ENCODE results near the gene TTLL11. TPM values are rescaled to one million over a fixed set of nuclear protein-coding genes. Genes with fewer than 3 reads are reported as not detected.

The TTLL11 gene
- total RNA-seq, 1 experiment from 2014 or later = 4.0 TPM

DNA sequence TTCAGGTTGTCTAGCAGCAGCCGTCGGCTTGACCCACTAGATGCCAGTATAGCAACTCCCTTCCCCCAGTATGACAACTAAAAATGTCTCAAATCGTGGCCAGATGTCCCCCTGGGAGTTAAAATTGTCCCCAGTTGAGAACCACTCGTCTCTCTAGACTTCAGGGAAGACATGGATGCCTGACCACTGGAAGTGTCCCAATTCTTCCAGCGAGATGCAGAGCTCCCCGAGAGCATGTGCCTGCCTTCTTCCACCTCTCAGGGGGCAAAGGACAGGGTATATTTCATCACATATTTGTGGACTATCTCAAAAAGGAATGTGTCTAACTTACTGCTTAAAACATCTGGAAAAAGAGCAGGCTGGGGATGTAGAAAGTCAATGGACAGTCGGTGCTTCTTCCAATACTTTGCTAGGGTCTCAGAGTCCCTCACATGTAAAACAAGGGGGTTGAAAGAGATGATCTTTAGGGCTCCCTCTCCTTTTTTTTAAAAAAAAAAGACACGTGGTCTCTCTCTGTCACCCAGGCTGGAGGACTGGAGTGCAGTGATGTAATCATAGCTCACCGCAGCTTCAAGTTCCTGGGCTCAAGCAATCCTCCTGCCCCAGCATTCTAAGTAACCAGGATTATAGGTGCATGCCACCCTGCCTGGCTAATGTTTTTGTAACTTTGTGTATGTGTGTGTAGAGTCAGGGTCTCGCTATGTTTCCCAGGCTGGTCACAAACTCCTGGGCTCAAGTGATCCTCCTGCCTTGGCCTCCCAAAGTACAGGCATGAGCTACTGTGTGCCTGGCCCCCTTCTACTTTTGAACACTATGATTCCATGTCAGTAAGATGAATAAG, 251.1 kb downstream of the TTLL11 start:
- DNase-seq (ENCODE audit: extremely low read depth, low read depth) = no peak

DNA sequence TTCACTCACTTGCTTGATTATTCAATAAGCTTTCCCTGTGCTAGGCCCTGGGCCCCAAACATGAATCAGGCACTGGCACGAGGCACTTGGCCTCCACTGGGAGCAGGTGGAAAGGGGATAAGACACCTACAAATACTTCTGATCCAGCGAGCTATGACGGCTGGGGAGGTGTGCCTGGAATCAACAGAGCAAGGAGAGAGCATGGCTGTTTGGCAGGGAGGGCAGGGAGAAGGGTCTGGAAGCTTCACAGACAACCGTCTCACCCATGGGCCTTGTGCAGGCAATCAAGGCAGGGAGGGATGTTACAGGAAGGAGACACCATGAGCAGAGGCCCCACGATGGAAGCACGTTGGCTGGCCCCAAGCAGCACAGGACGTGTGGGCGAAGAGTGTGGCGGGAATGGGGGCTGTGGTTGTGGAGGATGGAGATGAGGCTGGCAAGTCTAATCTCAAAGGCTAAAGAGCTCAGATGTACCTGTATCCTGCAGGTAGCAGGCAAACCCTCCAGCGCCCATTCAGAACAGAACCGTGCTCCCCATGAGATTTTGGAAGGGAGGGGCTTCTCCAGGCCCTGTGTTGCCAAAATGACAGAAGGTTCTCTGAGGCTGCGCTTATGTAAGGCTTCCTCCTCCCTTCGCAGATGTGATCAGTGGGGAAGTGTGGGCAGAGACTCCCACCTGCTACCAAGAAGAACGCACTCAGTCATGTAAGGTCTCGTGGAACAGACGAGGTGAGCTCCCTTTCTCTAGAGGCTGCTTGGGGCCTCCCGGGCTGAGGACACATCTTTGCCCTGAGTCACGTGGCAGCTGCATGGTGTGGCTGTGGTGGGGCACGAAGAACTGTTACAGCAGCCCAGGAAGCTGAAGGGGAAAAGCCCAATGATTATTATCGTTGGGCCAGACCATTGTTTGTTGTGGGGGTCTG, 252.0 kb downstream of the TTLL11 start:
- DNase-seq (ENCODE audit: extremely low read depth, low read depth) = no peak

DNA sequence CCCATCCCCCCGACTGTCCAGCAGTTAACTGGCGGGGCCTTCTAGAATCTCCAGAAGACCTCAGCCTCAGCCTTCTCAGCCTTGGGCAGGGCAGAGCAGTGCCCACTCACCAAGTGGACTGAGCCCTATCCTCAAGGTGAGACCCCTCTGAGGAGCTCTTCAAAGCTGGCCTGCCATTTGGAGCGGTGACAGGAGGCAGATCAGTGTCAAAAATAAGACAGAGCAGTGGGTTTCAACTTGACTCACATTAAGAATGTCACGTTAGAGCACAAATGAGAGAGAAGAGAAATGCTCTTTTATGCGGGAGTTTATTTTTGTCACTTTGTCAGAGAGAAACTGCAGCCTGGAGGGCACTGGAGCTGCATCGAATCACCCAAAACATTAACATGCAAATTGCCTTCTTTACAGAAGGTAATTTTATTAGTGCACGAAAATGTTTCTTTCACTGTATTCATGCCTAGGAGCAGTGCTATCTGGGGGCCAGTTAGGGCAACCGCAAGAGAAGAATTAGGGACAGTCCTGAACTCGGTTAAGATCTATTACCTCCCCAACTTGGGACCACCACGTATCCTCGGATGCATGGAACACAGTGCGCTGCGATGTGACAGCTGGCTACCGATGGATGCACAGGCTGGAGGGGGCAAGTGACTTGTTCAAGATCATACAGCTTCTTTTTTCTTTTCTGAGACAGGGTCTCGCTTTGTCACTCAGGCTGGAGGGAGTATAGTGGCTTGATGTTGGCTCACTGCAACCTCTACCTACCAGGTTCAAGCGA, 253.2 kb downstream of the TTLL11 start:
- no peak for DNase-seq (ENCODE audit: extremely low read depth, low read depth)

GRCh38 chr9:121838746-121839669, 254.1 kb downstream of the TTLL11 start:
- DNase-seq (ENCODE audit: extremely low read depth, low read depth) = no peak

- DNase-seq (ENCODE audit: extremely low read depth, low read depth) = no peak
Observed at GRCh38 chr9:121837113-121837961, 255.8 kb downstream of the TTLL11 start.

DNA sequence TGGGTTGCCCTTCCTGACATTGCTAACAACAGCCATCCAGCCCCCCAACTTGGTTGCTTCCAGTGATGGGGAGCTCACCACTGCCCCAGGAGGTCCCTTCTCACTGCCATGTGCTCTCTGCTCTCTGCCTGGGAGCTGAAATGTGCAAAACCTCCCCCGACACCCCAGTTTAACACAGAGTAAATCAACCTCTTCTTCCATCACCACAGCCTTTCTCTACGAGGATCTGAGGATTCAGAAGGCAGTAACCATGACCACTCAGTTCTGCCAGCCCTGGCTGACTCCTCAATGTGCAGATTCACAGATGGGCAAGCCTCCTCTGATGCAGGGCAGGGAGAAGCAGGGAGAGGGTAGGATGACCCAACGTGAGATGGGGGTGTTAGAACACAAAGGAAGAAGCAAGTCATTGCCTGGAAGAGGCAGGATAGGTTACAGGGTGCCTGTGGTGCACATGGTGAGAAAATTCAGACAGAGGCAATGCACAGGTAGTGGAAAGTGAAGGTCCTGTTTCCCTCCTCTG, 256.7 kb downstream of the TTLL11 start:
- DNase-seq (ENCODE audit: extremely low read depth, low read depth) = no peak

DNA sequence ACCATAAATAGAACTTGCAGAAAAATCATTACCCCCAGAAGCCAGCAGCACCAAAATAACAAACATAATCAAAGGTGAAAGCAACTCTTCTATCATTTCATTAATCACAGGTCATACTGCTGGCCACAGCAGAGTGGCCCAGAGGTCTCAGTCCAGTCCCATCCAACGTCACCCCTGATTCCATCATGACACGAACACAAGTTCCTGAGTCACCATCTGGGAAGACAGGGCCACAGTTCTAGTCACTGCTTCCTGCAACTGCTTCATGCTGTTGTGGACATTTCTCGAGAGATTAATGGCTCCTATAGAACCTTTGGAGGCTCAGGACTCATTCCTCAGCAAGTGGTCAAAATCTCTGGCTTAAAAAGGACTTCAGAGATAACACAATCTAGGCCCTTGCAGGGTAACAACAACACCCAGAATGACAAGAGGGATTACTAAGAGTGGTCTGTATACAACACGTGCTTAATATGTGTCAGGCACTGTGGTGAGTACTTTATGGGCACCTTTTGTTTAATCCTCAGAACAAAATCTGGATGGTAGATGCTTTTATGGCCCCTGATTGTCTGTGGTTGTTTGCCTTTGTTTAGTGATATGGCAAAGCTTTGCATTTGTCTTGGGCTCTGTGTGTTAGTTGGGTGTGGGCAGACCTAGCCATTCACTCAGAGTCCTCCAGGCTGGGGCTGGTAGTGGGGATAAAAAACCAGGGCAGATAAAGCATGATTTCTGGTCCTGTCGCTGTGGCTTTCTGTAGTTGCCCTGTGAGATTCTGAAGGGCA, 257.3 kb downstream of the TTLL11 start:
- DNase-seq (ENCODE audit: extremely low read depth, low read depth) = no peak

DNA sequence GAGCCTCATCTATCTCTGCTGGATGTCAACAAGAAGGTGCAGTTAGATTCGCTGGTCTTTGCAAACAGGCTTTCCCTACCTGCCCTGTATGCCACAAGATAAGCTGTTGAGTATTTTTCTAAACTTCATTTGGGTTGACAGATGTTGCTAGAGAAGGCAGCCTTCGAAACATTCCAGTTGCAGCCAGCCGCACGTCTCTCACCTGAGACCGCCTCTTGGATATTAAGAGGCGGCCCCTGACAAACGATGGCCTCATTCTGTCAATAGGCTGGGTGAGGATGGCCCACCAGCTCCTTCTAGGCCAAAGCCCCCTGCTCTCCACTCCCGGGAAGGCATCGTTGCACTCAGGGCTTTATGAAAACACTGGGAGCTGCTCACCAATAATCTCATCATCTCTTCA, 260.0 kb downstream of the TTLL11 start:
- no peak for DNase-seq (ENCODE audit: extremely low read depth, low read depth)

DNA sequence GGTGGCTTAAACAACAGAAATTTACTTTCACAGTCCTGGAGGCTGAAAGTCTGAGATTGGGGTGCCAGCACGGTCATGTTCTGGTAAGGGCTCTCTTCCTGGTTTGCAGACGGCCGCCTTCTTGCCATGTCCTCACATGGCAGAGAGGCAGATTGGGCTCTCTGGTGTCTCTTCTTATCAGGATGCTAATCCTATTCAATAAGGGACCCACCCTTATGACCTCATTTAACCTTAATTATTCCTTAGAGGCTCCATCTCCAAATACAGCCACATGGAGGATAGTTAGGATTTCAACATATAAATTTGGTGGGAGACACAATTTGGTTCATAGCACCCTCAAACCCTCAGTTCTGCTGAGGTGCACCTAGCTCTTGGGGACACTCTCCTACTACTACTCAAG, 261.2 kb downstream of the TTLL11 start:
- no peak for DNase-seq (ENCODE audit: extremely low read depth, low read depth)

GRCh38 chr9:121830441-121831140, 262.5 kb downstream of the TTLL11 start:
- no peak for DNase-seq (ENCODE audit: extremely low read depth, low read depth)

DNA sequence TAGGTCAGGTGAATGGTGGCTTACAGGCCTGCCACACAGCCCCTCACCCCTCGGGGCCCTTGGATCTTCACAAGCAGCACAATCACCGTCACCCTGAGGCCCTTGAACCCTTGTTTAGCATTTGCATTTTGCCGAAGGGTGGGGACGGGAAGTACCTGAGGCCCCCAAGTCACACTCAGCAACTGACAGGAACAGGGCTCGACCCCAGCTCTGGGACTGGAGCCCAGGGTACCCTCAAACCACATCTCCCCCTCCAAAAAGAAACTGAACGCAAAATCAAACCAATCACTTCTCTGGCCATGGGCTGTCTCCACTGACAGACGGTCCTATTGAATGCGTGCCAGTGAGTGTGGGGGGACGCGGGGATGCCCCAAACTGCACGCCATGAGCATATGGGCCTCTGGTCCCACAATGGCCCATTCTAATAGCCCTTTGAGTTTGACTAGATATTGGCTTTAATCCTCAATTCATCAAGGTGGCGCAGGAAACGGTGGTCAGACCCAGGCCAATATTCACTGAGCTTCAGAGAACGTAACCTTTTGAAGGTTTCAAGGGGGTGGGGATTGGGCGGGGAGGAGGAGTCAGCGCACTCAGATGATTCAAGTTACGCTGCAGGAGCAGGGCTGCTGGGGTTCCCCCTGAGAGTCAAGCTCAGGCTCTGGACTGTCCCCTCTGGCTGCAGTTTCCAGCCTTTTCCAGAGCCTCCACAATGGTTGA, 265.7 kb downstream of the TTLL11 start:
- no peak for DNase-seq (ENCODE audit: extremely low read depth, low read depth)

GRCh38 chr9:121826711-121827110, 266.4 kb downstream of the TTLL11 start:
- DNase-seq (ENCODE audit: extremely low read depth, low read depth) = no peak

DNA sequence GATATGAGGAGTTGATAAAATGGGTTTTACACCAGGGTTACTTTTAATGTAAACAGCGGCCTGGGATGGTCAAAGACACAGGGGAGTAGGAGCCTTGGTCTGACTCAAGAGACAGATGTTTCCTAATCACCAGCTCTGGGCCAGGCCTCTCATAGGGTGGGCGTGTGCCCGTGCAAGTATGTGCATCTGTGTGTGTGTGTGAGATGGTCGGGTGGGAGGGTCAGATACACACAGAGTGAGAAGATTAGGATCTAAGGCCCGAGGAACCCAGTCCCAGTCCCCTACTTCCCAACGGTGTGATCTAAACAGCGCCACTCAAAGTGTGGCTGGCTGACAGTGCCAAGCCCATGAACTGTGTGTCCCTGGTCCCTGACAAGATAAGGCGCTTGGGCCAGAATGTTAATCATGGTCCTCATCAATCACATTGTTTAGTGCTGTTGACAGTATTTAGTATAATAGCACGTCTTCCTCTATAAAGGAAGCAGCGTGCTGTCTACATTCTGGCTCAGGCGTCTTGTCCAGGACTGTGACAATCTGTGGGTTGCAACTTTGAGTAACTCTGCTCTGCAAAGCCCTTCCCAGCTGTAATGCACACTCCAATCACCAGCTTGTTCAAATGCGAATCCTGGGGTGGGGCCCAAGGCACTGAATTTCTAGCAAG, 267.9 kb downstream of the TTLL11 start:
- DNase-seq (ENCODE audit: extremely low read depth, low read depth) = no peak

DNA sequence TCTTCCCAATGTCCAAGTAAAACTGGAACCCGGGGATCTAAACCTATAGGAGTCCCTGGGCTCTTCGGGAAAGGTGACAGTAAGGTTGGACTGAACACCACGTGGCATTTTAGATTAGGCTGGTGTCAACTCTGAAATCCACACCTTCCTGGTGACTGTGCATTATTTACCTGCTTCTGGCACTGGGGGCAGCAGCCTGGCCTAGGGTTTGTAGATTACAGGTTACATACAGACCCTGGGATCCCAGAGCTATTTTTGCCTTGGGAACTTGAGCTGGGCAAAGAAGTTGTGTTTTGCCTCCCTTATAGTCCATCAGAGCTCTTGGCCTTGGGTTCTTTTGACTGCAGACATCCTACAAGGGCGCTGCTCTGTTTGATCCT, 268.5 kb downstream of the TTLL11 start:
- DNase-seq (ENCODE audit: extremely low read depth, low read depth) = no peak

DNA sequence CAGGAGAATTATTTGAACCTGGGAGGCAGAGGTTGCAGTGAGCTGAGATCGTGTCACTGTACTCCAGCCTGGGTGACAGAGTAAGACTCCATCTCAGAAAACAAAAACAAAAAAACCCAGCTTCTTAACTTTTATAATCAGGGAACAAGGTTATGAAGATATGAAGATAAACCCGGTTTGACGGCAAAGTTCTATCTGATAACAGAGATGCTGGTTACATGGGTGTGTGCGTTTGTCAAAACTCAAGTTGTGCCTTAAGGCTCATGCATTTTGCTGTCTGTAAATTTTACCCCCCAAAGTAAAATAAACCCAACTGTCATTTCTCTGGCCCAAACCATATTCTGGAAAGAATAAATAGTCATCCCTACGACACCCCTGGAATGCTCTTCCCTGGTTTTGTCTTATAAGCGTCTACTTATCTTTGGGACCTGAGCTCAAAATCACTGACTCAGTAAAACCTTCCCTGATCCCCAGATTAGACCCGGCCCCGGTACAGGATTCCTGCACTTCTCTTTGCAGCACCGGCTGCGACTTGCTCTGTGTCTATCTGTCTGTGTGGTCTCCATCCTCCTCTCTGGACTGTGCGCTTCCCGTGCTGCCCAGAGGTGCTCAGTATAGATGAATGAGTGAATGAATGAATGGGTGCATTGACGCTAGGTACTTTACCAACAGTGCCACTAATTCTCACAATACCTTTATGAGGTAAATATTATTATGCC, 269.5 kb downstream of the TTLL11 start:
- no peak for DNase-seq (ENCODE audit: extremely low read depth, low read depth)
